GM10266 (cell line): Measurements from ENCODE around the gene HAPLN1.

Experiments used
- DNase-seq: peaks from one replicate; pipeline ENCODE4 v3.0.0; 2012; ENCODE audit errors: extremely low spot score
- CTCF ChIP-seq: IDR thresholded peaks from 2 replicates; pipeline ENCODE4 v1.5.1; 2012; ENCODE audit warnings: mild to moderate bottlenecking, low read depth; ENCODE audit not compliant: control insufficient read depth, insufficient read depth; ENCODE audit errors: missing control alignments

HAPLN1 gene

GRCh38 chr5:83729362-83729761 is 8.7 kb upstream of the HAPLN1 start:
- TF ChIP-seq CTCF, result no peak

GRCh38 chr5:83726912-83727311 is 6.3 kb upstream of the HAPLN1 start:
- no peak for TF ChIP-seq CTCF
- no peak for DNase-seq

More at GRCh38 chr5:83729362-83729761, 8.7 kb upstream of the HAPLN1 start:
- no peak for DNase-seq

GRCh38 chr5:83724935-83725334 is 4.3 kb upstream of the HAPLN1 start:
- no peak for DNase-seq

GRCh38 chr5:83724001-83724400 is 3.3 kb upstream of the HAPLN1 start:
- no peak for TF ChIP-seq CTCF
- no peak for DNase-seq

More at GRCh38 chr5:83724935-83725334, 4.3 kb upstream of the HAPLN1 start:
- no peak for TF ChIP-seq CTCF

GRCh38 chr5:83723031-83723430 is 2.4 kb upstream of the HAPLN1 start:
- no peak for DNase-seq
- no peak for TF ChIP-seq CTCF

- peak; percentile 59 for TF ChIP-seq CTCF
- DNase-seq, result peak; percentile 72
Measured at GRCh38 chr5:83721953-83722901, 1.6 kb upstream of the HAPLN1 start.

- TF ChIP-seq CTCF, result no peak
- DNase-seq, result no peak
Measured at GRCh38 chr5:83718936-83719495, 1.6 kb downstream of the HAPLN1 start.
